ENCODE measurements around the gene PLEKHH3.

DNA sequence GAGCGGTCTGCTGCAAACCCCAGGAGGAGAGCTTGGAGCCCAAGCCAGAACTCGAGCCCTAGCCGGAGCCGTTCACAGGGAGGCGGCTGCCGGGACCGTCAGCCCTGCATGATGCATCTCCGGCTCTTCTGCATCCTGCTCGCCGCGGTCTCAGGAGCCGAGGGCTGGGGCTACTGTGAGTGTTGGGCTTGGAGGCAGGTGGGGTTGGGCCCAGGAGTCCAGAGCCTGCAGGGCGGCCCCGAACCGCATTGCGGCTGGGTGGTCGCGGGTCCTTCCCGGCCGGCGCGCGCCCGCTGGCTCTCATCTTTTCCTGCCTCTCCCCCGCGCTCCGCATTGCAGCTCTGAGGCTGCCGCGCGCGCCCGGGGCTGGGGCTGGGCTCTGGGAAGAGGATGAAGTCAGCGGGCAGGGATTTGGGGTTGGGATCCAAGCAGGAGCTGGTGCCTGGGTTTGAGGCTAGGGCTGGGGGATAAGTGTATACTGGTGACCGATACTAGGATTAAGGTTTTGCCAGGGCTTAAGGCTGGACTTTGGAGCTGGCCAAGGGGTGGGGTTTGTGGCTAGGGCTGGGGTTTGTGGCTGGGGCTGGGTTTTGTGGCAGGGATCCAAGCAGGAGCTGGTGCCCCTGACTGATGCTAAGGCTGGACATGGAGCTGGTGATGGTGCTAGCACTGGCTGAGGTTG lies 6.1 kb upstream of the PLEKHH3 start:
- TF ChIP-seq, protein P1, sequence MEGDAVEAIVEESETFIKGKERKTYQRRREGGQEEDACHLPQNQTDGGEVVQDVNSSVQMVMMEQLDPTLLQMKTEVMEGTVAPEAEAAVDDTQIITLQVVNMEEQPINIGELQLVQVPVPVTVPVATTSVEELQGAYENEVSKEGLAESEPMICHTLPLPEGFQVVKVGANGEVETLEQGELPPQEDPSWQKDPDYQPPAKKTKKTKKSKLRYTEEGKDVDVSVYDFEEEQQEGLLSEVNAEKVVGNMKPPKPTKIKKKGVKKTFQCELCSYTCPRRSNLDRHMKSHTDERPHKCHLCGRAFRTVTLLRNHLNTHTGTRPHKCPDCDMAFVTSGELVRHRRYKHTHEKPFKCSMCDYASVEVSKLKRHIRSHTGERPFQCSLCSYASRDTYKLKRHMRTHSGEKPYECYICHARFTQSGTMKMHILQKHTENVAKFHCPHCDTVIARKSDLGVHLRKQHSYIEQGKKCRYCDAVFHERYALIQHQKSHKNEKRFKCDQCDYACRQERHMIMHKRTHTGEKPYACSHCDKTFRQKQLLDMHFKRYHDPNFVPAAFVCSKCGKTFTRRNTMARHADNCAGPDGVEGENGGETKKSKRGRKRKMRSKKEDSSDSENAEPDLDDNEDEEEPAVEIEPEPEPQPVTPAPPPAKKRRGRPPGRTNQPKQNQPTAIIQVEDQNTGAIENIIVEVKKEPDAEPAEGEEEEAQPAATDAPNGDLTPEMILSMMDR (IDR thresholded peaks at IDR 0.05): no peak
- no peak for TF ChIP-seq ZFX (IDR thresholded peaks at IDR 0.05; ENCODE audit: borderline replicate concordance)

Measured in 22Rv1 (cell line).